ENCODE measurements around the gene CCBE1. TPM values are rescaled to one million over a fixed set of nuclear protein-coding genes. Genes with fewer than 3 reads are reported as not detected.

The CCBE1 gene
- total RNA-seq, 1 donor from 2014 or later: 4.1 TPM

GRCh38 chr18:59448546-59448945 is 248.7 kb downstream of the CCBE1 start:
- no peak overlapping the region for H3K4me3 ChIP-seq (ENCODE audit: insufficient read depth, low read depth, low read length)
- no peaks in the 10 kb centered on the region for H3K4me1 ChIP-seq (ENCODE audit: insufficient read depth, low read length)
- H3K27ac ChIP-seq (ENCODE audit: low read depth, low read length): no peak overlapping the region
- H3K27me3 Mint-ChIP-seq (ENCODE audit: low read depth, unreplicated experiment): peaks cover 7% of the 10 kb centered on the region
- H3K9me3 ChIP-seq (ENCODE audit: insufficient read depth, low read depth, low read length): no peaks in the 10 kb centered on the region
- H3K9ac ChIP-seq (ENCODE audit: low read length): no peak overlapping the region
- H3K36me3 ChIP-seq (ENCODE audit: insufficient read depth, low read length): no peaks in the 10 kb centered on the region
- H3K4me1 Mint-ChIP-seq (ENCODE audit: low read depth, unreplicated experiment): no peaks in the 10 kb centered on the region
- H3K79me2 ChIP-seq (ENCODE audit: insufficient read depth, low read length): no peaks in the 10 kb centered on the region
- H3K27me3 ChIP-seq (ENCODE audit: insufficient read depth, low read length): no peaks in the 10 kb centered on the region
- H4K20me1 ChIP-seq (ENCODE audit: insufficient read depth, low read length): no peaks in the 10 kb centered on the region
- no peak for FAIRE-seq
- H3K9me3 Mint-ChIP-seq (ENCODE audit: unreplicated experiment): no peaks in the 10 kb centered on the region
- no peak overlapping the region for H3K4me3 Mint-ChIP-seq (ENCODE audit: unreplicated experiment)
- no peak for DNase-seq (ENCODE audit: low read depth)
- H3K27ac Mint-ChIP-seq (ENCODE audit: unreplicated experiment): no peak overlapping the region
- TF ChIP-seq CTCF (IDR thresholded peaks at IDR 0.05; ENCODE audit: insufficient read depth, low read depth, low read length) (no peak), EZH2 (IDR thresholded peaks at IDR 0.05; ENCODE audit: insufficient read depth, low read length) (no peak)
- no peaks in the 10 kb centered on the region for H3K36me3 Mint-ChIP-seq (ENCODE audit: low read depth, unreplicated experiment)
- H2AFZ ChIP-seq (ENCODE audit: low read depth, low read length): no peak overlapping the region
- H3K4me2 ChIP-seq (ENCODE audit: low read length): no peak overlapping the region

- Histone ChIP-seq H3K9me3 (ENCODE audit: insufficient read depth, low read depth, low read length) (no peaks in the 10 kb centered on the region), H3K4me3 (ENCODE audit: insufficient read depth, low read depth, low read length) (no peak overlapping the region), H3K9ac (ENCODE audit: low read length) (no peak overlapping the region), H2AFZ (ENCODE audit: low read depth, low read length) (no peak overlapping the region), H3K79me2 (ENCODE audit: insufficient read depth, low read length) (no peaks in the 10 kb centered on the region), H3K4me2 (ENCODE audit: low read length) (no peak overlapping the region), H3K27ac (ENCODE audit: low read depth, low read length) (no peak overlapping the region), H3K36me3 (ENCODE audit: insufficient read depth, low read length) (no peaks in the 10 kb centered on the region), H3K27me3 (ENCODE audit: insufficient read depth, low read length) (no peaks in the 10 kb centered on the region), H3K4me1 (ENCODE audit: insufficient read depth, low read length) (no peaks in the 10 kb centered on the region), H4K20me1 (ENCODE audit: insufficient read depth, low read length) (no peaks in the 10 kb centered on the region)
- no peak overlapping the region for H3K4me3 Mint-ChIP-seq (ENCODE audit: unreplicated experiment)
- H3K27ac Mint-ChIP-seq (ENCODE audit: unreplicated experiment): no peak overlapping the region
- FAIRE-seq (peak; percentile 32), DNase-seq (ENCODE audit: low read depth) (peak; percentile 45)
- TF ChIP-seq EZH2 (IDR thresholded peaks at IDR 0.05; ENCODE audit: insufficient read depth, low read length) (no peak), CTCF (IDR thresholded peaks at IDR 0.05; ENCODE audit: insufficient read depth, low read depth, low read length) (no peak)
- no peaks in the 10 kb centered on the region for H3K36me3 Mint-ChIP-seq (ENCODE audit: low read depth, unreplicated experiment)
- H3K4me1 Mint-ChIP-seq (ENCODE audit: low read depth, unreplicated experiment): no peaks in the 10 kb centered on the region
- H3K9me3 Mint-ChIP-seq (ENCODE audit: unreplicated experiment): peaks cover 3% of the 10 kb centered on the region
- H3K27me3 Mint-ChIP-seq (ENCODE audit: low read depth, unreplicated experiment): peaks cover 7% of the 10 kb centered on the region
Measured at GRCh38 chr18:59446012-59446411, 251.2 kb downstream of the CCBE1 start.

DNA sequence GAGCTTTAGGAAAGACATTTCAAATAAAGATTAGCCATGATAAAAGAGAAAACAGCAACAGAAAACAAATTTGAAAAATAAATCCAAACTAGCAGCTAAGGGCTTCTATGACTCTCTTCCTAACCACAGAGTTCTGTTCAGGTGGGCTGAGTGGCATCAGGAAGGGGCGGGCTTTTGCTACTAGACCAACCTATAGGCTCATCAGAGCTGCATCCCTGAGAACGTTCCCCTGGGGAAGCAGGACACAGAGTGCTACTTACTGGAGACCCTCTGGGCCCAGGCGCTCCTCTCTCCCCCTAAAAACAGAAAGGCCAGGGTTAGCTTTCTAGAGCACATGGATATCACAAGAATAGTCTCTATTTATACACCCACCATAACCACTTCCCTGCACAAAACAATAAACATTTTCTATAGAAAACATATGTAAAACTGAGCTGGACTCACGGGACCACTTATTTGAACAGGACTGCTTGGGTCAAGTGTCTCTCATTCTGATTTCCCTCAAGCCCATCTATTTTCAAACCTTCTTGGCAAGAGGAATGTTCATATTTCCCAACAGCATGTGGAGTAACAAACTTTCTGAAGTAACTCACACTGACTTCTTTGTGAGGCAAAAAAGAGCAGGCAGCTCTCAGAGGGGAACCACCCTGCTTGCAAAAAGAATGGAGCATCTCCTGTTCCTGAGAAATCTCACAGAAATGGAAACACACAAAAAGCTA is 259.2 kb downstream of the CCBE1 start:
- peaks cover 2% of the 10 kb centered on the region for H3K36me3 ChIP-seq (ENCODE audit: insufficient read depth, low read length)
- no peak overlapping the region for H2AFZ ChIP-seq (ENCODE audit: low read depth, low read length)
- no peak overlapping the region for H3K4me2 ChIP-seq (ENCODE audit: low read length)
- Mint-ChIP-seq H3K4me3 (ENCODE audit: unreplicated experiment) (no peak overlapping the region), H3K27me3 (ENCODE audit: low read depth, unreplicated experiment) (peaks cover 11% of the 10 kb centered on the region), H3K36me3 (ENCODE audit: low read depth, unreplicated experiment) (peaks cover 3% of the 10 kb centered on the region), H3K9me3 (ENCODE audit: unreplicated experiment) (peaks cover 4% of the 10 kb centered on the region), H3K4me1 (ENCODE audit: low read depth, unreplicated experiment) (no peaks in the 10 kb centered on the region), H3K27ac (ENCODE audit: unreplicated experiment) (no peak overlapping the region)
- TF ChIP-seq EZH2 (IDR thresholded peaks at IDR 0.05; ENCODE audit: insufficient read depth, low read length) (no peak), CTCF (IDR thresholded peaks at IDR 0.05; ENCODE audit: insufficient read depth, low read depth, low read length) (no peak)
- FAIRE-seq: no peak
- H3K9ac ChIP-seq (ENCODE audit: low read length): no peak overlapping the region
- no peaks in the 10 kb centered on the region for H4K20me1 ChIP-seq (ENCODE audit: insufficient read depth, low read length)
- H3K4me3 ChIP-seq (ENCODE audit: insufficient read depth, low read depth, low read length): no peak overlapping the region
- no peak for DNase-seq (ENCODE audit: low read depth)
- no peaks in the 10 kb centered on the region for H3K27me3 ChIP-seq (ENCODE audit: insufficient read depth, low read length)
- no peaks in the 10 kb centered on the region for H3K9me3 ChIP-seq (ENCODE audit: insufficient read depth, low read depth, low read length)
- no peaks in the 10 kb centered on the region for H3K79me2 ChIP-seq (ENCODE audit: insufficient read depth, low read length)
- H3K27ac ChIP-seq (ENCODE audit: low read depth, low read length): no peak overlapping the region
- no peaks in the 10 kb centered on the region for H3K4me1 ChIP-seq (ENCODE audit: insufficient read depth, low read length)
